Hepatocyte (in vitro differentiated cells): ENCODE measurements around the gene HDGFL2. TPM values are rescaled to one million over a fixed set of nuclear protein-coding genes. Genes with fewer than 3 reads are reported as not detected.

Source experiments
- DNase-seq: peaks from one replicate; pipeline ENCODE4 v3.0.0-alpha.2; 2016; ENCODE audit warnings: low spot score
- H2AFZ ChIP-seq: fragments of 200-600 bp; sonication (generic); 2 replicates; pipeline ENCODE4 v1.6.0; 2016; ENCODE audit warnings: antibody characterized with exemption, mild to moderate bottlenecking
- H3K27ac ChIP-seq: fragments of 200-600 bp; sonication (generic); 2 replicates; pipeline ENCODE4 v1.5.1; 2016; ENCODE audit warnings: mild to moderate bottlenecking
- H3K27me3 ChIP-seq: fragments of 200-600 bp; sonication (generic); 2 replicates; pipeline ENCODE4 v1.6.1; 2016
- H3K36me3 ChIP-seq: fragments of 200-600 bp; sonication (generic); replicated peaks from 2 replicates; pipeline ENCODE4 v1.5.1; 2016; ENCODE audit warnings: low read depth; ENCODE audit not compliant: insufficient read depth
- H3K4me1 ChIP-seq: fragments of 200-600 bp; sonication (generic); 2 replicates; pipeline ENCODE4 v1.5.1; 2016; ENCODE audit warnings: mild to moderate bottlenecking, moderate library complexity; ENCODE audit not compliant: insufficient read depth
- H3K4me2 ChIP-seq: fragments of 200-600 bp; sonication (generic); 2 replicates; pipeline ENCODE4 v1.6.0; 2016
- H3K4me3 ChIP-seq: fragments of 200-600 bp; sonication (generic); 2 replicates; pipeline ENCODE4 v1.5.1; 2016; ENCODE audit warnings: mild to moderate bottlenecking
- H3K79me2 ChIP-seq: fragments of 200-600 bp; sonication (generic); 2 replicates; pipeline ENCODE4 v1.6.0; 2017; ENCODE audit warnings: mild to moderate bottlenecking
- H3K9me2 ChIP-seq: fragments of 200-600 bp; sonication (generic); replicated peaks from 2 replicates; pipeline ENCODE4 v1.6.0; 2017; ENCODE audit warnings: mild to moderate bottlenecking; ENCODE audit not compliant: insufficient read depth
- H3K9me3 ChIP-seq: fragments of 200-600 bp; sonication (generic); 2 replicates; pipeline ENCODE4 v1.5.1; 2016; ENCODE audit warnings: low read depth, mild to moderate bottlenecking
- H4K20me1 ChIP-seq: fragments of 200-600 bp; sonication (generic); 2 replicates; pipeline ENCODE4 v1.6.0; 2016; ENCODE audit warnings: mild to moderate bottlenecking; ENCODE audit not compliant: insufficient read depth, poor library complexity, severe bottlenecking
- EZH2 ChIP-seq: fragments of 200-600 bp; sonication (generic); IDR thresholded peaks from 2 replicates; pipeline ENCODE4 v1.6.1; 2016; ENCODE audit warnings: antibody characterized with exemption, mild to moderate bottlenecking, borderline replicate concordance
- EZH2phosphoT487 ChIP-seq: fragments of 200-600 bp; sonication (generic); IDR thresholded peaks from one replicate; pipeline ENCODE4 v1.6.1; 2018; ENCODE audit warnings: antibody characterized with exemption, mild to moderate bottlenecking, low read depth, moderate library complexity; ENCODE audit not compliant: unreplicated experiment, severe bottlenecking
- WGBS: methylation state at CpG from one replicate; pipeline ENCODE4 v1.1.6; 2016; ENCODE audit warnings: low lambda C conversion rate; ENCODE audit errors: missing lambda C conversion rate; 5-methylcytosine and 5-hydroxymethylcytosine counted together
- polyA plus RNA-seq: library from polyadenylated mRNA; unstranded; fragments of >200 nt; fragmentation: Nextera tagmentation; extraction: Ambion mirVana; gene quantifications from 2 replicates; pipeline ENCODE4 v1.2.1, GENCODE V29; 2016
- total RNA-seq: library from RNA; depleted of rRNA; stranded (reverse); fragments of >200 nt; gene quantifications from 2 replicates; pipeline ENCODE4 v1.2.3, GENCODE V29; 2014
- TF ChIP-seq, protein P1 (sequence below): fragments of 200-600 bp; sonication (generic); IDR thresholded peaks from 2 replicates; pipeline ENCODE4 v1.5.1; 2016; ENCODE audit warnings: antibody characterized with exemption, mild to moderate bottlenecking; ENCODE audit not compliant: poor library complexity

The HDGFL2 gene
- total and polyA plus RNA-seq, 2 experiments from 2014 or later, result 50.3 to 73.2 TPM

DNA sequence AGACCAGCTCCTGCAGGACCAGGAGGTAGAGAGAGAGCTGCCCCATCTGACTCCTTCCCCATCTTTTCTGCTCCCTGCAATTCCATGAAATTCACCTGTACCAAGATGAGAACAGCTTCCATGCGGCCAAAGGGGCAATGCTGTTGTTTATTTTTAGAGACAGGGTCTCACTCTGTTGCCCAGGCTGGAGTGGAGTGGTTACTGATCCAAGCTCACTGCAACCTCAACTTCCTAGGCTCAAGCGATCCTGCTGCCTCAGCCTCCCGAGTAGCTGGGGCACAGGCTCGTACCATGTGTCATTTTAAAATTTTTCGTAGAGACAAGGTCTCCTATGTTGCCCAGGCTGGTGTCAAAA, 49.8 kb downstream of the HDGFL2 start:
- Histone ChIP-seq H3K79me2 (no peaks in the 10 kb centered on the region), H3K27ac (no peak overlapping the region), H3K4me3 (no peak overlapping the region), H3K9me2 (no peaks in the 10 kb centered on the region), H3K36me3 (no peaks in the 10 kb centered on the region), H4K20me1 (no peaks in the 10 kb centered on the region), H2AFZ (no peak overlapping the region), H3K27me3 (no peaks in the 10 kb centered on the region), H3K4me1 (no peaks in the 10 kb centered on the region), H3K9me3 (no peaks in the 10 kb centered on the region), H3K4me2 (no peak overlapping the region)
- TF ChIP-seq EZH2phosphoT487, result no peak
- no peak for TF ChIP-seq EZH2
- TF ChIP-seq, protein P1, sequence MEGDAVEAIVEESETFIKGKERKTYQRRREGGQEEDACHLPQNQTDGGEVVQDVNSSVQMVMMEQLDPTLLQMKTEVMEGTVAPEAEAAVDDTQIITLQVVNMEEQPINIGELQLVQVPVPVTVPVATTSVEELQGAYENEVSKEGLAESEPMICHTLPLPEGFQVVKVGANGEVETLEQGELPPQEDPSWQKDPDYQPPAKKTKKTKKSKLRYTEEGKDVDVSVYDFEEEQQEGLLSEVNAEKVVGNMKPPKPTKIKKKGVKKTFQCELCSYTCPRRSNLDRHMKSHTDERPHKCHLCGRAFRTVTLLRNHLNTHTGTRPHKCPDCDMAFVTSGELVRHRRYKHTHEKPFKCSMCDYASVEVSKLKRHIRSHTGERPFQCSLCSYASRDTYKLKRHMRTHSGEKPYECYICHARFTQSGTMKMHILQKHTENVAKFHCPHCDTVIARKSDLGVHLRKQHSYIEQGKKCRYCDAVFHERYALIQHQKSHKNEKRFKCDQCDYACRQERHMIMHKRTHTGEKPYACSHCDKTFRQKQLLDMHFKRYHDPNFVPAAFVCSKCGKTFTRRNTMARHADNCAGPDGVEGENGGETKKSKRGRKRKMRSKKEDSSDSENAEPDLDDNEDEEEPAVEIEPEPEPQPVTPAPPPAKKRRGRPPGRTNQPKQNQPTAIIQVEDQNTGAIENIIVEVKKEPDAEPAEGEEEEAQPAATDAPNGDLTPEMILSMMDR, result no peak
- no peak for DNase-seq
- 93% methylated on average over 5 of the region's 5 CpGs for WGBS

DNA sequence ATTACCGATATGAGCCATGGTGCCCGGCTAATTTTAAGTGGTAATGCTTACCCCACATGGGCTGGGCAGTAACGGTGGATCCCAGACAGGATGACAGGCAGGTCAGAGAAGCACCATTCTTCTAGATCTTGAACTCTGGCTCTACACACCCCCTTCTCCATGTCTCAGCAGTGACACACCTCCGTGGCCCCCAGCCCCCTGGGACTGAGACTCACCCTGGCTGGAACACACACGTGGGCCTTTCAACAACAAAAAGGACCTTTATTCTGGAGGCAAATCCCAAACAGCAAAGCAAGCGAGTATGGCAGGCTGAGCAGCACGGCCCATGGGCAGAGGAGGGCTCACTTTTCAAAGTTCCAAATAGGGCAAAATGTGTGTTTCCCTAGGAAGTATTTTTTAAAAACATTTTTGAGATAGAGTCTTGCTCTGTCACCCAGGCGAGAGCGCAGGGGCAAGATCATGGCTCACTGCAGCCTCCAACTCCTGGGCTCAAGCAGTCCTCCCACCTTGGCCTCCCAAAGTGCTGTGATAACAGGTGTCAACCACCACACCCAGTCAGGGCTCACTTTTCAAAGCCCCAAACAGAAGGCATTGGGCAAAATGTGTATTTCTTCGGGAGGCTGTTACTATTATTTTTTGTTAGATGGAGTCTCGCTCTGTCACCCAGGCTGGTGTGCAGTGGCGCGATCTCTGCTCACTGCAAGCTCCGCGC, 50.4 kb downstream of the HDGFL2 start:
- no peaks in the 10 kb centered on the region for H3K27me3 ChIP-seq
- DNase-seq, result no peak
- no peak overlapping the region for H3K27ac ChIP-seq
- no peaks in the 10 kb centered on the region for H3K79me2 ChIP-seq
- 93% methylated on average over 15 of the region's 15 CpGs for WGBS
- no peaks in the 10 kb centered on the region for H3K36me3 ChIP-seq
- TF ChIP-seq EZH2phosphoT487, result no peak
- no peak overlapping the region for H3K4me2 ChIP-seq
- no peak overlapping the region for H2AFZ ChIP-seq
- H4K20me1 ChIP-seq, result no peaks in the 10 kb centered on the region
- no peaks in the 10 kb centered on the region for H3K4me1 ChIP-seq
- no peak overlapping the region for H3K4me3 ChIP-seq
- no peaks in the 10 kb centered on the region for H3K9me3 ChIP-seq
- no peaks in the 10 kb centered on the region for H3K9me2 ChIP-seq

DNA sequence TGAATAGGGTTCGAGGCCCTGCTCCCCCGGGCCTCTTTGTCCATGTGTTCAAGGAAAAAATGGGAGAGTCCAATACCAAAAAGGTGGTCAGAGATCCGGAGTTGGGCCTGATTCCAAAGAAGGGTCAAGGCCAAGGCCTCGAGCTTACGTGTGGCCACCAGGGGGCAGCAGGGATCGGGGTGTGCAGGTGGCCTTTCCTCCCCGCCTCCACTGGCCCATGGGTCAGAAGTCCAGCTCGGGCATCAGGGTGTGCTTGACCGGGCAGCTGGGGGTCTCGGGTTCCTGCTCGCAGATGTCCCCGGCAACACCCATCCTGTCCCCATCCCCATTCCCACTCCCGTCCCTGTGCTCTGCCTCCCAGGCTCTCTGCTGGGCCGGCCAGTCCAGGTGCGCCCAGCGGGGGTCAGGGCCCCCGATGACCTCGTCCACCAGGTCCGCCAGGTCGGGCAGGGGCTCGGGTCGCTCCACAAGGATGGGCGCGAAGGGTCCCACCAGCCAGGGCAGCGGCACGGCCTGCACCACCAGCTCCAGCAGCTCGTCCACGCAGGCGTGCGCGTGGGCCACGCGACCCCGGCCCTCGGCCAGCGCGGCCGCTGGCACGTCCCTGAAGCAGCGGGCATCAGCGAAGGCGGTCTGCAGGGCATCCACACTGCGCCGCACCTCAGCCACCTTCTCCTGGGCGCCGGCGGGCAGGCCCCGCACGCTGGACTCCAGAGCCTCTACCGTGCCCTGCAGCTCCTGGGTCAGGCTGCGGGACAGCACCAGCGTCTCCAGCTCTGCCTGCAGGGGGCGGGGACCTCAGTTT, 51.4 kb downstream of the HDGFL2 start:
- no peaks in the 10 kb centered on the region for H3K27me3 ChIP-seq
- H4K20me1 ChIP-seq, result no peaks in the 10 kb centered on the region
- H3K36me3 ChIP-seq, result no peaks in the 10 kb centered on the region
- DNase-seq, result no peak
- H3K9me3 ChIP-seq, result no peaks in the 10 kb centered on the region
- H3K79me2 ChIP-seq, result no peaks in the 10 kb centered on the region
- no peak overlapping the region for H3K4me3 ChIP-seq
- H3K9me2 ChIP-seq, result no peaks in the 10 kb centered on the region
- H2AFZ ChIP-seq, result no peak overlapping the region
- no peaks in the 10 kb centered on the region for H3K4me1 ChIP-seq
- H3K4me2 ChIP-seq, result no peak overlapping the region
- 78% methylated on average over 52 of the region's 53 CpGs for WGBS
- TF ChIP-seq, protein P1, result peak; percentile 44
- TF ChIP-seq EZH2, result no peak
- TF ChIP-seq EZH2phosphoT487, result no peak
- no peak overlapping the region for H3K27ac ChIP-seq
